Activated naive CD4-positive, alpha-beta T cell treated with anti-CD3 and anti-CD28 coated beads, Interleukin-2, amount 10 ng/mL, durations not matched to agents 7 days and 5 days (primary cell): ENCODE data around the gene ARAP2.
"Not testable (repeated sequence)": the region's sequence is repeated elsewhere in the genome, so short reads cannot be mapped to it uniquely, and the experiment has no call there.

Experiments used
- CTCF ChIA-PET: fragments of 350-600 bp; sonication (Branson Sonifier 250); formaldehyde crosslinking; loops from one replicate; lab custom pipeline; 2021; ENCODE audit warnings: antibody characterized with exemption; lab: Charles Lee
- DNase-seq: peaks from one replicate; pipeline ENCODE4 v3.0.0-alpha.2; 2020
- H3K27ac Mint-ChIP-seq: one replicate; pipeline ENCODE4 v1.8.0; 2021; ENCODE audit warnings: mild to moderate bottlenecking, moderate library complexity, mixed read lengths
- H3K27me3 Mint-ChIP-seq: one replicate; pipeline ENCODE4 v1.8.0; 2021; ENCODE audit warnings: mild to moderate bottlenecking, mixed read lengths
- H3K36me3 Mint-ChIP-seq: one replicate; pipeline ENCODE4 v1.8.0; 2021; ENCODE audit warnings: mixed read lengths
- H3K4me1 Mint-ChIP-seq: one replicate; pipeline ENCODE4 v1.8.0; 2021; ENCODE audit warnings: mixed read lengths
- H3K4me3 Mint-ChIP-seq: one replicate; pipeline ENCODE4 v1.8.0; 2021; ENCODE audit warnings: mild to moderate bottlenecking, moderate library complexity, mixed read lengths
- H3K9me3 Mint-ChIP-seq: one replicate; pipeline ENCODE4 v1.8.0; 2021; ENCODE audit warnings: mixed read lengths

Gene ARAP2

GRCh38 chr4:36198861-36199260 is 45.5 kb downstream of the ARAP2 start:
- Mint-ChIP-seq H3K9me3 (no peaks in the 10 kb centered on the region), H3K4me3 (no peak overlapping the region), H3K27ac (no peak overlapping the region), H3K36me3 (peaks cover 16% of the 10 kb centered on the region), H3K4me1 (peaks cover 13% of the 10 kb centered on the region), H3K27me3 (no peaks in the 10 kb centered on the region)
- DNase-seq: no peak
- CTCF ChIA-PET: interaction anchor here (0.8 to 1.5 kb wide), 2 partner anchors 8 to 9 kb away, joined by 3 read pairs; no protein-coding TSS in a partner anchor

DNA sequence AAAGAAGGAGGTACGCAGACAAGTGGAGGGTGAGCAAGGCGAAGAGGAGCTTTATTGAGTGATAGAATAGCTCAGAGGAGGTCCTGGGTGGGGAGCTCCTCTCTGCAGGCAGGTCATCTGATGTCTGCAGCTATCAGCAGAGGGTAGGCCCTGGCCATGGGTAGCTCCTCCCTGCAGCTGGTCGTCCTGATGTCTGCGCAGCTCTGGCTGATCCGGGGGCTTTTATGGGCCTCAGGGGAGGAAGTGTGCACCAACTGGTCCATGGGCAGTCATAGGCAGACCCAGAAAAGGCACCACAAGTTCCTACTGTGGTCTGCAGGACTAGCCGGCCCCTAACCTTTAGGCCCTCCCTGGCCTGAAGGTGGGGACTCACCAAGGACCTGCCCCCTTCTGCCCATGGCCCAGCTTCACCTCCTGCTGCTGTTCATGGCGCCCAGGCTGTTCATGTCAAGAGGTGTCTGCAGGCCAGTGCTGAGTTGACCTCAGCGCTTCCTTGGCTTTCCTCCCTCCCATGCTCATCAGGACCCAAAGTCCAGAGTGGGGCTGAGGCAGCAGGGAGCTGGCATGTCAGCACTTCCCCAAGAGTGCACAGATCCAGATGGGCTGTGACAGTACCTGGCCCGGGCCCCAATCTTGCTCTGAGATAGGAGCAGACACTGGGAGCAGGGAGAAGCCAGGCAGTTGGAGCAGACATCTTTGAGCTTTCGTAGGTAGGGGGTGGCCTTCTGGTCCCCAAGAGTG is 46.1 kb downstream of the ARAP2 start:
- Mint-ChIP-seq H3K4me1 (peaks cover 13% of the 10 kb centered on the region), H3K27ac (no peak overlapping the region), H3K27me3 (no peaks in the 10 kb centered on the region), H3K36me3 (peaks cover 11% of the 10 kb centered on the region), H3K9me3 (no peaks in the 10 kb centered on the region), H3K4me3 (no peak overlapping the region)
- no peak for DNase-seq
- CTCF ChIA-PET: interaction anchor here (0.8 to 1.5 kb wide), 2 partner anchors 9 to 10 kb away, joined by 3 read pairs; no protein-coding TSS in a partner anchor

DNA sequence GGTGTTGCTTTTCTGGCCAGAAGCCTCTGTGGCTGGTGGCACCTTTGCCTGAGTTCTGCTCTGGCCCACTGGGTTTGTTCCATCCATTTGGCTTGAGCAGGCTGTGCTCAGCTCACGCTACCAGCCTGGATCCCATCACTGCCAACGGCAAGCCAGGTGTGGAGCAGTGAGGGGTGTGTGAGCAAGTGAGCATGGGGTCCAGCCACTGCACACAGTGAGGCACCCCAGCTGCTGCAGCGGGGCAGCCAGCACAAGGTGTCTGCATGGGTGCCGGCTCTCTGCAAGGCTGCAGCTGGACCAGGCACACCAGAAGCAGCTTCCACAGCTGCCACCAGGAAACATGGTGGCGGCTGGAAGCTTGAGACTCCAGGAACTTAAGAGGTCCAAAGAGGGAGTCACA is 46.8 kb downstream of the ARAP2 start:
- H3K27ac Mint-ChIP-seq: no peak overlapping the region
- H3K27me3 Mint-ChIP-seq: no peaks in the 10 kb centered on the region
- DNase-seq: no peak
- no peak overlapping the region for H3K4me3 Mint-ChIP-seq
- H3K4me1 Mint-ChIP-seq: peaks cover 13% of the 10 kb centered on the region
- no peaks in the 10 kb centered on the region for H3K9me3 Mint-ChIP-seq
- CTCF ChIA-PET: no interaction called here
- peaks cover 15% of the 10 kb centered on the region for H3K36me3 Mint-ChIP-seq

DNA sequence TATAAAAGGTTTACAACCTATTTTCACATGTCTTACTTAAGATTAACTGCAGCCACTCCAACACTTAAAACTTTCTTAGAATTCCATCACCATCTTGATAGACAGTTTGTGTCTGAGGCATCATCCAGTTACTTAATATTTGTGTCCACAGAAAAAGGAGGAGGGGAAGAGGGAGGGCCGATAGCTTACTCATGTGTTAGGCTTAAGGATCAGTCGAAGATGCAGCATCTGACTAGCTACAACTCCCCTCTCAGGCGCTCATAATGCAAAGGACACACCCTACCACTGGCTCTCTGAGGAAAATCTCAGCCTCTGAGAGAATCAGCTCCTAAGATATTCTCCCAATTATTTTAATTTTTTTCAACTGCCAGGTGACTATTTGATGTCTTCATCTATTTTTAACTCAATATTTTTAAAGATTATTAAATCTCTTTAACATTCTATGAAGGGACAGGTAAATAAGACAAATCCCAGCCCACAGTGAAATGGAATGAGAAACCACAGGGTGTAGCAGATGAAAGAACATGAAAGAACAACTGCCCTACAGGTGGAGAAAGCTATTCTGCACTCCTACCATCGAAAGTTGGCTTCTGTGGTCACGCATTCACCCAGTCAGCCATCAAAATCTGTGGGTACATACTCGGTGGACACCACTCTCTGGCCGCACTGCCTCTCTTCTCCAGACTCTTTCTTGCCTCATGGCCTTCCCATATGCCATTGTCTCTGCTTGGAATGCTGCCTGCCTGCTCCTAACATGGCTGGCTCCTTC is 48.0 kb downstream of the ARAP2 start:
- CTCF ChIA-PET: no interaction called here
- H3K27me3 Mint-ChIP-seq: no peaks in the 10 kb centered on the region
- peaks cover 20% of the 10 kb centered on the region for H3K36me3 Mint-ChIP-seq
- no peaks in the 10 kb centered on the region for H3K9me3 Mint-ChIP-seq
- H3K4me1 Mint-ChIP-seq: peaks cover 13% of the 10 kb centered on the region
- no peak overlapping the region for H3K4me3 Mint-ChIP-seq
- no peak for DNase-seq
- H3K27ac Mint-ChIP-seq: no peak overlapping the region

DNA sequence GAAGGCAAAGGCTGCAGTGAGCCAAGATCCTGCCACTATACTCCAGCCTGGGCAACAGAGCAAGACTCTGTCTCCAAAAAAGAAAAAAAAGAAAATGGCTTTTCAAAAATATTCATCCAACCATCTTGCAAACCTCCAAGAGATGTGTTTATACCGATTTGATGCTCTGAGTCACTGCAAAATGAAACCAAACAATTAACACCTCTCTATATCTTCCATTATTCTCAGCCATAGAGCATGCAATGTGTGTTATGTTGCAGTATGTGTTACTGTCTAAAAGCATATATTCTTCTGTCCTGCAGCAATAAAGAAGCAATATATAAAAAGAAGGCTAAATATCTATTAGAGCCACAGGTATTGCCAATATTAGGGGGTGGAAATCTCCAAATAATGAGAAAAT is 51.4 kb downstream of the ARAP2 start:
- no peak overlapping the region for H3K27ac Mint-ChIP-seq
- H3K27me3 Mint-ChIP-seq: no peaks in the 10 kb centered on the region
- CTCF ChIA-PET: interaction anchor here (1.0 to 1.2 kb wide), 2 partner anchors 9 to 14 kb away, joined by 3 to 5 read pairs; no protein-coding TSS in a partner anchor
- DNase-seq: no peak
- no peaks in the 10 kb centered on the region for H3K9me3 Mint-ChIP-seq
- H3K4me1 Mint-ChIP-seq: peaks cover 31% of the 10 kb centered on the region
- H3K4me3 Mint-ChIP-seq: no peak overlapping the region
- H3K36me3 Mint-ChIP-seq: peaks cover 26% of the 10 kb centered on the region

DNA sequence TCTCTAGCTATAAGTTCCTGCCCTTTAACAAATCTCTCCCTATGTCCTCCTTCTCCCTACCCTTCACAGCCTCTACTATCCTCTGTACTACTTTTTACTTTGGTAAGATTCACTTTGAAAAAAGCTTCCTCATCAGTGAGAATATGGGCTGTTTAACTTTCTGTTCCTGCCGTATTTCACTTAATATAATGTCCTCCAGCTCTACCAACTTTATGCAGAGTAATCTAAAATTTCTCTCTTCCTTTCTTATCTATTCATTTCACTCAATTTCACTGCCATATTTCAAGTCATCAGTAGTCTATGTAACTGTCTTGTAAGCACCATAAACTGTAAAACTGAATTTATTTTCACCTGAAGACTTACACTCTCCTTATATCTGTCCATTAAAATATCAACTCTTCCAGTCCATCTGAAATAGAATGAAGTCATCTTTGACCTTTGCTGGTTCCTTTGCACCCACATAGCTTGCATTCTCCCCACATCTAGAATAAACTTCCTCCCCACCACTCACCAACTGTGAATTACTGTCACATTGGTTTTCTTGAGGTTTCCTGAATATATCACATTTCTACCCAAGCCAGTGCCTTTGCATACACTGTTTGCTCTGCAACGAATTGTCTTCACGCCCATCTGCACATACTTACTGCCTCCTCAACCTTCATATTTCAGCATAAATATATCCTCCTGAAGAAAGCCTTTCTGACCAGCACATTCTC is 54.6 kb downstream of the ARAP2 start:
- Mint-ChIP-seq H3K27ac (peak overlapping the region; percentile 12), H3K4me3 (no peak overlapping the region), H3K4me1 (peaks cover 18% of the 10 kb centered on the region), H3K9me3 (no peaks in the 10 kb centered on the region), H3K36me3 (peaks cover 37% of the 10 kb centered on the region), H3K27me3 (no peaks in the 10 kb centered on the region)
- DNase-seq: no peak
- CTCF ChIA-PET: interaction anchor here (1.8 to 2.7 kb wide), 2 partner anchors 50 to 209 kb away, joined by 3 to 13 read pairs; no protein-coding TSS in a partner anchor

GRCh38 chr4:36187723-36188333 is 56.5 kb downstream of the ARAP2 start:
- Mint-ChIP-seq H3K36me3 (peaks cover 35% of the 10 kb centered on the region), H3K4me1 (peaks cover 18% of the 10 kb centered on the region), H3K4me3 (no peak overlapping the region), H3K9me3 (no peaks in the 10 kb centered on the region), H3K27ac (no peak overlapping the region), H3K27me3 (no peaks in the 10 kb centered on the region)
- no peak for DNase-seq
- CTCF ChIA-PET: interaction anchor here (1.8 to 2.7 kb wide), 2 partner anchors 52 to 211 kb away, joined by 3 to 13 read pairs; no protein-coding TSS in a partner anchor

DNA sequence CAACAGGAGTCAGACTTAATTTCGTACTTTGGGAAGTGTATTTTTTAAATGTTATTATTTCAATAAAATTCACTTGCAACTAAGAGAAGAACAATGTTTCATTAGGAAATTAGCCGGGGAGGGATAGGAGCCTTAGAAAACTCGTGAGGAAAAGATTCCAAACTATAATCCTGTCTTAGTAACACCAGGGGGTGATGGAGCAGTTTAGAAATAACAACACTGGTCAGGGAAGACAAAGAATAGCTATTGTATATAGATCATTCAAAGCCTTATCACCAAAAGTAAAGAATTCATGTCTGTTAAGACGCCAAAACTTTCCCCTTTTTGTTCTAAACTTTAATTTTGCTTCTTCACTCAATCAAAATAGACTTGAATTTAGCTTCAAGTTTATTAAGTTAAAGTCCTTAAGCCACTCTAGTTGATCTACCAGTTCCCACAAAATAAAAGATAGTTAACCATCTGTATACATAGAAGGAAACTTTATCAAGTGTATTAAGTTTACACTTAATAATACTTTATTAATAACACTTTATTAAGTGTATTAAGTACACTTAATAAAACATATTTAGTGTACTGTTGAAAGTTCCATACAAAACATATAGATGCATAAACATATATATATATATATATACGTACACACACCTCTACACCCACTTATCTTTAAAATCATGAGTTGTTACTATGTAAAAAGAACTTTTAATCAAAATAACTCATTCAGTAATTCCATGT is 60.5 kb downstream of the ARAP2 start:
- H3K27me3 Mint-ChIP-seq: no peaks in the 10 kb centered on the region
- DNase-seq: no peak
- H3K36me3 Mint-ChIP-seq: peaks cover 34% of the 10 kb centered on the region
- no peak overlapping the region for H3K27ac Mint-ChIP-seq
- CTCF ChIA-PET: interaction anchor here (1.0 kb wide), 1 partner anchor 215 kb away, joined by 4 read pairs; no protein-coding TSS in a partner anchor
- H3K9me3 Mint-ChIP-seq: no peaks in the 10 kb centered on the region
- no peak overlapping the region for H3K4me3 Mint-ChIP-seq
- H3K4me1 Mint-ChIP-seq: no peaks in the 10 kb centered on the region

GRCh38 chr4:36183232-36183631 is 61.1 kb downstream of the ARAP2 start:
- DNase-seq: no peak
- no peak overlapping the region for H3K27ac Mint-ChIP-seq
- CTCF ChIA-PET: interaction anchor here (1.0 kb wide), 1 partner anchor 216 kb away, joined by 4 read pairs; no protein-coding TSS in a partner anchor
- no peaks in the 10 kb centered on the region for H3K9me3 Mint-ChIP-seq
- H3K27me3 Mint-ChIP-seq: no peaks in the 10 kb centered on the region
- no peaks in the 10 kb centered on the region for H3K4me1 Mint-ChIP-seq
- H3K4me3 Mint-ChIP-seq: no peak overlapping the region
- H3K36me3 Mint-ChIP-seq: peaks cover 38% of the 10 kb centered on the region

- peaks cover 40% of the 10 kb centered on the region for H3K36me3 Mint-ChIP-seq
- H3K27ac Mint-ChIP-seq, DNase-seq, H3K27me3 Mint-ChIP-seq, H3K4me1 Mint-ChIP-seq, H3K4me3 Mint-ChIP-seq, H3K9me3 Mint-ChIP-seq, CTCF ChIA-PET: not testable (repeated sequence)
These were observed 62.0 kb downstream of the ARAP2 start for GRCh38 chr4:36182315-36182714.

DNA sequence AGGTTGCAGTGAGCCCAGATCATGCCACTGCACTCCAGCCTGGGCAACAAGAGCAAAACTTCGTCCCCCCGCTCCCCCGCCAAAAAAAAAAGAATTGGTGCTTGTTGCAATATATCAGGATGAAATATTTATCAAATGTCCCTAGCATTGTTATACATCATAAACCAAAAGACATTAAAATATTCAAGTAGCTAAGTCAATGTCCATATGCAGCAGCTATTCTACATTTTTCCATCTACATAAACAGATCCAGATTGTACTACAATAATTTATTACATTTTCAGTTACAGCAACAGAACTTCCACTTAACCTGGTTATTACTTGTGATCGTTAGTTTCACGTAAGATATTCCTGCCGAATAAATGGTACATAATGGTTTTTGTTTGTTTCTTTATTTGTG is 64.1 kb downstream of the ARAP2 start:
- Mint-ChIP-seq H3K36me3 (peaks cover 28% of the 10 kb centered on the region), H3K27ac (no peak overlapping the region), H3K27me3 (no peaks in the 10 kb centered on the region), H3K4me3 (no peak overlapping the region), H3K4me1 (no peaks in the 10 kb centered on the region), H3K9me3 (no peaks in the 10 kb centered on the region)
- CTCF ChIA-PET: interaction anchor here (0.6 to 0.7 kb wide), 2 partner anchors 11 to 65 kb away, joined by 3 read pairs; no protein-coding TSS in a partner anchor
- DNase-seq: no peak

DNA sequence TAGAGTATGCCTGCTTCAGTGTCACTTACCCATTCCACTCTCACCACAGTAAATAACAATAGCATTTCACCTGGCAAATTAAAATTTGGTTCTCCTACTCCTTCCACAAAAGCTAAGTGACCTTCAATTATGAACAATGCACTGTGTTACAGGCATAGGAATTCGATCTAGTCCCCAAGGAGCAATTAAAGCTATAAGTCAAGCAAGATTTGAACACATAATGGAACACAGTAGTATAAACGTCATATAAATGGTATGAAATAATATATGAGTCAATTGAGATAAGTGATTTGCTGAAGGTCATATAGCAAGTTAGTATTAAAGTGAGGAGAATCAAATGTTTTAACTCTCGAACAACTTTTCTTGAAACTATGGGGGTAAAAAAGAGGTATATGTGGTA is 65.8 kb downstream of the ARAP2 start:
- Mint-ChIP-seq H3K27me3 (no peaks in the 10 kb centered on the region), H3K4me3 (no peak overlapping the region), H3K36me3 (peaks cover 33% of the 10 kb centered on the region), H3K9me3 (no peaks in the 10 kb centered on the region), H3K4me1 (no peaks in the 10 kb centered on the region), H3K27ac (no peak overlapping the region)
- CTCF ChIA-PET: no interaction called here
- no peak for DNase-seq

DNA sequence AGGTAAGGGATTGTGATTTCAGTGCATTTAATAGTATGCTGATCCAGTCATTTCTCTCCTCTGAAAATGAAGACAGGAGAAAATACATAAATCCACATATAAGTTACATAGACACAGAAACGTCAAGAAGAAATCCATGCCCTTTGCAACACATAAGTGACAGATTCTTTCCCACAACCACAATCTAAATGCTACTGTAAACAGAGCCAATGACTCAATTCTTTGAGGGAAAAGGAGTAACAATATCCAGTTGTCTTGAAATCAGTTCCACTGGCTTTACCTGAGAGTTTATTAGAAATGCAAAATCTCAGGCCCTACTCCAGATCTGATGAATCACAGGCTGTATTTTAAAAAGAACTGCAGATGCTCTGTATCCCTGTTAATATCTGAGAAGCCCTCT is 66.4 kb downstream of the ARAP2 start:
- Mint-ChIP-seq H3K4me3 (no peak overlapping the region), H3K27me3 (no peaks in the 10 kb centered on the region), H3K9me3 (no peaks in the 10 kb centered on the region), H3K27ac (no peak overlapping the region), H3K4me1 (no peaks in the 10 kb centered on the region), H3K36me3 (peaks cover 33% of the 10 kb centered on the region)
- DNase-seq: no peak
- CTCF ChIA-PET: no interaction called here
